ENCODE measurements around the gene LRRC59.

GRCh38 chr17:50426814-50427787, 29.8 kb upstream of the LRRC59 start:
- TF ChIP-seq, protein P1, sequence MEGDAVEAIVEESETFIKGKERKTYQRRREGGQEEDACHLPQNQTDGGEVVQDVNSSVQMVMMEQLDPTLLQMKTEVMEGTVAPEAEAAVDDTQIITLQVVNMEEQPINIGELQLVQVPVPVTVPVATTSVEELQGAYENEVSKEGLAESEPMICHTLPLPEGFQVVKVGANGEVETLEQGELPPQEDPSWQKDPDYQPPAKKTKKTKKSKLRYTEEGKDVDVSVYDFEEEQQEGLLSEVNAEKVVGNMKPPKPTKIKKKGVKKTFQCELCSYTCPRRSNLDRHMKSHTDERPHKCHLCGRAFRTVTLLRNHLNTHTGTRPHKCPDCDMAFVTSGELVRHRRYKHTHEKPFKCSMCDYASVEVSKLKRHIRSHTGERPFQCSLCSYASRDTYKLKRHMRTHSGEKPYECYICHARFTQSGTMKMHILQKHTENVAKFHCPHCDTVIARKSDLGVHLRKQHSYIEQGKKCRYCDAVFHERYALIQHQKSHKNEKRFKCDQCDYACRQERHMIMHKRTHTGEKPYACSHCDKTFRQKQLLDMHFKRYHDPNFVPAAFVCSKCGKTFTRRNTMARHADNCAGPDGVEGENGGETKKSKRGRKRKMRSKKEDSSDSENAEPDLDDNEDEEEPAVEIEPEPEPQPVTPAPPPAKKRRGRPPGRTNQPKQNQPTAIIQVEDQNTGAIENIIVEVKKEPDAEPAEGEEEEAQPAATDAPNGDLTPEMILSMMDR (IDR thresholded peaks at IDR 0.05): peak in 1 of 6 experiments; percentile 26
- TF ChIP-seq POLR2A (IDR thresholded peaks at IDR 0.05): peak; percentile 25
